GM20431 (cell line): Measurements from ENCODE around the gene PTH2.
"Not testable (repeated sequence)": the region's sequence is repeated elsewhere in the genome, so short reads cannot be mapped to it uniquely, and the experiment has no call there.

Experiments
- in situ Hi-C: fragments of 300-500 bp; cut with MseI, MboI; formaldehyde crosslinking; loops from one replicate; pipeline ENCODE4 v1.15.0; 2020; ENCODE audit warnings: low sequenced_read_pairs; ENCODE audit not compliant: unreplicated experiment

Gene PTH2

GRCh38 chr19:49423071-49423984 is at the start of gene PTH2:
TSS of gene PTH2 (minus strand) at chr19:49423441. CDS start at chr19:49423339, 102 bp downstream.
- in situ Hi-C loops = no loop called here

GRCh38 chr19:49472936-49473335 is 49.7 kb upstream of the PTH2 start:
- in situ Hi-C loops = no loop called here

GRCh38 chr19:49470615-49470978 is 47.4 kb upstream of the PTH2 start:
- in situ Hi-C loops = no loop called here

GRCh38 chr19:49469828-49470614 is 46.8 kb upstream of the PTH2 start:
- in situ Hi-C loops = no loop called here

GRCh38 chr19:49468746-49469447 is 45.7 kb upstream of the PTH2 start:
- in situ Hi-C loops = no loop called here

GRCh38 chr19:49468199-49468598 is 45.0 kb upstream of the PTH2 start:
- in situ Hi-C loops = no loop called here

GRCh38 chr19:49465371-49465770 is 42.1 kb upstream of the PTH2 start:
- in situ Hi-C loops = no loop called here

- in situ Hi-C loops = no loop called here
These were observed 40.9 kb upstream of the PTH2 start for GRCh38 chr19:49463960-49464740.

- in situ Hi-C loops = no loop called here
These were observed 39.3 kb upstream of the PTH2 start for GRCh38 chr19:49462492-49462891.

GRCh38 chr19:49461656-49462055 is 38.4 kb upstream of the PTH2 start:
- in situ Hi-C loops = no loop called here

- in situ Hi-C loops = not testable (repeated sequence)
These were observed 37.9 kb upstream of the PTH2 start for GRCh38 chr19:49461130-49461529.

- in situ Hi-C loops = no loop called here
These were observed 36.1 kb upstream of the PTH2 start for GRCh38 chr19:49459388-49459787.

GRCh38 chr19:49458567-49458903 is 35.3 kb upstream of the PTH2 start:
- in situ Hi-C loops = no loop called here

- in situ Hi-C loops = no loop called here
These were observed 33.1 kb upstream of the PTH2 start for GRCh38 chr19:49456326-49456725.

- in situ Hi-C loops = no loop called here
These were observed 32.5 kb upstream of the PTH2 start for GRCh38 chr19:49455773-49456172.

- in situ Hi-C loops = no loop called here
These were observed 30.6 kb upstream of the PTH2 start for GRCh38 chr19:49453757-49454240.

GRCh38 chr19:49453013-49453756 is 29.9 kb upstream of the PTH2 start, which contains the start of gene ALDH16A1:
TSS of gene ALDH16A1 (plus strand) at chr19:49453225. CDS start at chr19:49453332, 107 bp downstream.
- in situ Hi-C loops = no loop called here

GRCh38 chr19:49451430-49452181 is 28.4 kb upstream of the PTH2 start, which contains the start of gene PIH1D1:
TSS of gene PIH1D1 (minus strand) at chr19:49451814. CDS start at chr19:49451574, 240 bp downstream.
- in situ Hi-C loops = no loop called here
